Measurements from ENCODE around the gene OVOL2. TPM values are rescaled to one million over a fixed set of nuclear protein-coding genes. Genes with fewer than 3 reads are reported as not detected.

OVOL2 gene
- polyA plus RNA-seq, 4 donors = 7.3 to 23.3 (median 10.5) TPM

- Histone ChIP-seq H3K27me3 (ENCODE audit: control insufficient read depth in 3 of 3, insufficient read depth in 3 of 3, low read length in 3 of 3) (peaks cover 0 to 32% (median 31%) of the 10 kb centered on the region in 3 donors), H3K27ac (ENCODE audit: low read depth in 1 of 3, low read length in 2 of 3) (peak overlapping the region in 1 of 3 donors; percentile 96), H3K9me3 (ENCODE audit: control insufficient read depth in 2 of 2, insufficient read depth in 1 of 2, low read depth in 1 of 2, low read length in 1 of 2) (no peaks in the 10 kb centered on the region), H3K4me1 (ENCODE audit: control insufficient read depth in 3 of 3, insufficient read depth in 2 of 3, low read depth in 1 of 3, low read length in 2 of 3) (peaks cover 0 to 23% (median 3%) of the 10 kb centered on the region in 3 donors), H3K4me3 (ENCODE audit: low read depth in 1 of 3, low read length in 3 of 3) (peak overlapping the region in 1 of 3 donors; percentile 61), H3K36me3 (ENCODE audit: control insufficient read depth in 3 of 3, insufficient read depth in 2 of 3, low read depth in 1 of 3, low read length in 3 of 3) (peaks cover 0 to 9% (median 5%) of the 10 kb centered on the region in 3 donors)
- 11 to 26% (median 24%) methylated on average over 11 of the region's 11 CpGs for WGBS, 3 donors
- FAIRE-seq = no peak
- DNase-seq = peak in 1 of 2 donors; percentile 69
Measured at GRCh38 chr20:18055261-18055660, 2.5 kb downstream of the OVOL2 start.

- Histone ChIP-seq H3K27ac (ENCODE audit: low read depth in 1 of 3, low read length in 2 of 3) (no peak overlapping the region), H3K4me1 (ENCODE audit: control insufficient read depth in 3 of 3, insufficient read depth in 2 of 3, low read depth in 1 of 3, low read length in 2 of 3) (peaks cover 0 to 11% (median 3%) of the 10 kb centered on the region in 3 donors), H3K9me3 (ENCODE audit: control insufficient read depth in 2 of 2, insufficient read depth in 1 of 2, low read depth in 1 of 2, low read length in 1 of 2) (no peaks in the 10 kb centered on the region), H3K27me3 (ENCODE audit: control insufficient read depth in 3 of 3, insufficient read depth in 3 of 3, low read length in 3 of 3) (peaks cover 0 to 21% (median 20%) of the 10 kb centered on the region in 3 donors), H3K36me3 (ENCODE audit: control insufficient read depth in 3 of 3, insufficient read depth in 2 of 3, low read depth in 1 of 3, low read length in 3 of 3) (peaks cover 0 to 9% (median 5%) of the 10 kb centered on the region in 3 donors), H3K4me3 (ENCODE audit: low read depth in 1 of 3, low read length in 3 of 3) (no peak overlapping the region)
- 81 to 89% (median 86%) methylated on average over 4 of the region's 4 CpGs for WGBS, 3 donors
- FAIRE-seq (no peak), DNase-seq (no peak)
Measured at GRCh38 chr20:18052856-18053255, 4.9 kb downstream of the OVOL2 start.

- peaks cover 0 to 5% (median 2%) of the 10 kb centered on the region in 3 donors for H3K4me1 ChIP-seq (ENCODE audit: control insufficient read depth in 3 of 3, insufficient read depth in 2 of 3, low read depth in 1 of 3, low read length in 2 of 3)
- no peak for DNase-seq
- H3K36me3 ChIP-seq (ENCODE audit: control insufficient read depth in 3 of 3, insufficient read depth in 2 of 3, low read depth in 1 of 3, low read length in 3 of 3) = peaks cover 0 to 7% (median 5%) of the 10 kb centered on the region in 3 donors
- 66 to 75% (median 66%) methylated on average over 1 of the region's 1 CpG for WGBS, 3 donors
- no peak overlapping the region for H3K4me3 ChIP-seq (ENCODE audit: low read depth in 1 of 3, low read length in 3 of 3)
- FAIRE-seq = no peak
- H3K9me3 ChIP-seq (ENCODE audit: control insufficient read depth in 2 of 2, insufficient read depth in 1 of 2, low read depth in 1 of 2, low read length in 1 of 2) = no peaks in the 10 kb centered on the region
- H3K27me3 ChIP-seq (ENCODE audit: control insufficient read depth in 3 of 3, insufficient read depth in 3 of 3, low read length in 3 of 3) = peaks cover 0 to 9% (median 7%) of the 10 kb centered on the region in 3 donors
- no peak overlapping the region for H3K27ac ChIP-seq (ENCODE audit: low read depth in 1 of 3, low read length in 2 of 3)
Measured at GRCh38 chr20:18050628-18051027, 7.1 kb downstream of the OVOL2 start.

GRCh38 chr20:18048176-18048575 is 9.5 kb downstream of the OVOL2 start:
- H3K36me3 ChIP-seq (ENCODE audit: control insufficient read depth in 3 of 3, insufficient read depth in 2 of 3, low read depth in 1 of 3, low read length in 3 of 3) = peaks cover 0 to 7% (median 5%) of the 10 kb centered on the region in 3 donors
- H3K4me3 ChIP-seq (ENCODE audit: low read depth in 1 of 3, low read length in 3 of 3) = no peak overlapping the region
- FAIRE-seq (no peak), DNase-seq (no peak)
- no peak overlapping the region for H3K27ac ChIP-seq (ENCODE audit: low read depth in 1 of 3, low read length in 2 of 3)
- H3K9me3 ChIP-seq (ENCODE audit: control insufficient read depth in 2 of 2, insufficient read depth in 1 of 2, low read depth in 1 of 2, low read length in 1 of 2) = peaks cover 0 to 8% of the 10 kb centered on the region in 2 donors
- 70 to 92% (median 78%) methylated on average over 5 of the region's 5 CpGs for WGBS, 3 donors
- H3K4me1 ChIP-seq (ENCODE audit: control insufficient read depth in 3 of 3, insufficient read depth in 2 of 3, low read depth in 1 of 3, low read length in 2 of 3) = no peaks in the 10 kb centered on the region
- H3K27me3 ChIP-seq (ENCODE audit: control insufficient read depth in 3 of 3, insufficient read depth in 3 of 3, low read length in 3 of 3) = no peaks in the 10 kb centered on the region

- H3K9me3 ChIP-seq (ENCODE audit: control insufficient read depth in 2 of 2, insufficient read depth in 1 of 2, low read depth in 1 of 2, low read length in 1 of 2) = peaks cover 0 to 12% of the 10 kb centered on the region in 2 donors
- no peak overlapping the region for H3K4me3 ChIP-seq (ENCODE audit: low read depth in 1 of 3, low read length in 3 of 3)
- no peaks in the 10 kb centered on the region for H3K27me3 ChIP-seq (ENCODE audit: control insufficient read depth in 3 of 3, insufficient read depth in 3 of 3, low read length in 3 of 3)
- H3K4me1 ChIP-seq (ENCODE audit: control insufficient read depth in 3 of 3, insufficient read depth in 2 of 3, low read depth in 1 of 3, low read length in 2 of 3) = no peaks in the 10 kb centered on the region
- DNase-seq (no peak), FAIRE-seq (no peak)
- H3K36me3 ChIP-seq (ENCODE audit: control insufficient read depth in 3 of 3, insufficient read depth in 2 of 3, low read depth in 1 of 3, low read length in 3 of 3) = peaks cover 0 to 7% (median 2%) of the 10 kb centered on the region in 3 donors
- WGBS, 3 donors = 75 to 84% (median 80%) methylated on average over 4 of the region's 4 CpGs
- no peak overlapping the region for H3K27ac ChIP-seq (ENCODE audit: low read depth in 1 of 3, low read length in 2 of 3)
Measured at GRCh38 chr20:18046535-18046934, 11.2 kb downstream of the OVOL2 start.

- Histone ChIP-seq H3K27ac (ENCODE audit: low read depth in 1 of 3, low read length in 2 of 3) (no peak overlapping the region), H3K9me3 (ENCODE audit: control insufficient read depth in 2 of 2, insufficient read depth in 1 of 2, low read depth in 1 of 2, low read length in 1 of 2) (peaks cover 0 to 12% of the 10 kb centered on the region in 2 donors), H3K27me3 (ENCODE audit: control insufficient read depth in 3 of 3, insufficient read depth in 3 of 3, low read length in 3 of 3) (no peaks in the 10 kb centered on the region), H3K4me1 (ENCODE audit: control insufficient read depth in 3 of 3, insufficient read depth in 2 of 3, low read depth in 1 of 3, low read length in 2 of 3) (no peaks in the 10 kb centered on the region), H3K4me3 (ENCODE audit: low read depth in 1 of 3, low read length in 3 of 3) (no peak overlapping the region), H3K36me3 (ENCODE audit: control insufficient read depth in 3 of 3, insufficient read depth in 2 of 3, low read depth in 1 of 3, low read length in 3 of 3) (peaks cover 0 to 32% (median 0%) of the 10 kb centered on the region in 3 donors)
- 71 to 86% (median 83%) methylated on average over 9 of the region's 9 CpGs for WGBS, 3 donors
- DNase-seq (no peak), FAIRE-seq (no peak)
Measured at GRCh38 chr20:18042229-18042628, 15.5 kb downstream of the OVOL2 start.

GRCh38 chr20:18041462-18041861 is 16.3 kb downstream of the OVOL2 start:
- H3K9me3 ChIP-seq (ENCODE audit: control insufficient read depth in 2 of 2, insufficient read depth in 1 of 2, low read depth in 1 of 2, low read length in 1 of 2) = peaks cover 0 to 12% of the 10 kb centered on the region in 2 donors
- no peak overlapping the region for H3K27ac ChIP-seq (ENCODE audit: low read depth in 1 of 3, low read length in 2 of 3)
- no peaks in the 10 kb centered on the region for H3K4me1 ChIP-seq (ENCODE audit: control insufficient read depth in 3 of 3, insufficient read depth in 2 of 3, low read depth in 1 of 3, low read length in 2 of 3)
- no peaks in the 10 kb centered on the region for H3K27me3 ChIP-seq (ENCODE audit: control insufficient read depth in 3 of 3, insufficient read depth in 3 of 3, low read length in 3 of 3)
- H3K4me3 ChIP-seq (ENCODE audit: low read depth in 1 of 3, low read length in 3 of 3) = no peak overlapping the region
- whole genome bisulfite sequencing, 3 donors = 82 to 93% (median 90%) methylated on average over 15 of the region's 15 CpGs
- peaks cover 0 to 36% (median 0%) of the 10 kb centered on the region in 3 donors for H3K36me3 ChIP-seq (ENCODE audit: control insufficient read depth in 3 of 3, insufficient read depth in 2 of 3, low read depth in 1 of 3, low read length in 3 of 3)
- FAIRE-seq (no peak), DNase-seq (no peak)

GRCh38 chr20:18039063-18039462 is 18.7 kb downstream of the OVOL2 start:
- Histone ChIP-seq H3K9me3 (ENCODE audit: control insufficient read depth in 2 of 2, insufficient read depth in 1 of 2, low read depth in 1 of 2, low read length in 1 of 2) (peaks cover 0 to 12% of the 10 kb centered on the region in 2 donors), H3K36me3 (ENCODE audit: control insufficient read depth in 3 of 3, insufficient read depth in 2 of 3, low read depth in 1 of 3, low read length in 3 of 3) (peaks cover 0 to 36% (median 0%) of the 10 kb centered on the region in 3 donors), H3K27me3 (ENCODE audit: control insufficient read depth in 3 of 3, insufficient read depth in 3 of 3, low read length in 3 of 3) (no peaks in the 10 kb centered on the region), H3K4me3 (ENCODE audit: low read depth in 1 of 3, low read length in 3 of 3) (no peak overlapping the region), H3K27ac (ENCODE audit: low read depth in 1 of 3, low read length in 2 of 3) (no peak overlapping the region), H3K4me1 (ENCODE audit: control insufficient read depth in 3 of 3, insufficient read depth in 2 of 3, low read depth in 1 of 3, low read length in 2 of 3) (peaks cover 0 to 7% (median 0%) of the 10 kb centered on the region in 3 donors)
- FAIRE-seq = no peak
- WGBS, 3 donors = 88 to 92% (median 91%) methylated on average over 5 of the region's 5 CpGs
- DNase-seq = no peak

- peak overlapping the region in 1 of 3 donors; percentile 88 for H3K27ac ChIP-seq (ENCODE audit: low read depth in 1 of 3, low read length in 2 of 3)
- H3K4me1 ChIP-seq (ENCODE audit: control insufficient read depth in 3 of 3, insufficient read depth in 2 of 3, low read depth in 1 of 3, low read length in 2 of 3) = peaks cover 0 to 36% (median 3%) of the 10 kb centered on the region in 3 donors
- H3K4me3 ChIP-seq (ENCODE audit: low read depth in 1 of 3, low read length in 3 of 3) = no peak overlapping the region
- 61 to 66% (median 64%) methylated on average over 5 of the region's 5 CpGs for whole genome bisulfite sequencing, 3 donors
- no peaks in the 10 kb centered on the region for H3K9me3 ChIP-seq (ENCODE audit: control insufficient read depth in 2 of 2, insufficient read depth in 1 of 2, low read depth in 1 of 2, low read length in 1 of 2)
- no peak for FAIRE-seq
- DNase-seq = no peak
- H3K27me3 ChIP-seq (ENCODE audit: control insufficient read depth in 3 of 3, insufficient read depth in 3 of 3, low read length in 3 of 3) = no peaks in the 10 kb centered on the region
- peaks cover 0 to 17% (median 2%) of the 10 kb centered on the region in 3 donors for H3K36me3 ChIP-seq (ENCODE audit: control insufficient read depth in 3 of 3, insufficient read depth in 2 of 3, low read depth in 1 of 3, low read length in 3 of 3)
Measured at GRCh38 chr20:18034039-18034438, 23.7 kb downstream of the OVOL2 start.

Data from small intestine (tissue), 7 donors.